Measurements from ENCODE around the gene RETREG2. TPM values are rescaled to one million over a fixed set of nuclear protein-coding genes. Genes with fewer than 3 reads are reported as not detected.

RETREG2 gene
- polyA plus RNA-seq, 2 of the 4 experiments (the other 2 are of a cell fraction), result 52.8 to 67.5 TPM

GRCh38 chr2:219186754-219187456, 8.8 kb downstream of the RETREG2 start:
- POLR2A ChIA-PET, result interaction anchor here (0.6 kb wide), 1 partner anchor 456 kb away, joined by 3 read pairs; no protein-coding TSS in a partner anchor
- TF ChIP-seq, protein P1, sequence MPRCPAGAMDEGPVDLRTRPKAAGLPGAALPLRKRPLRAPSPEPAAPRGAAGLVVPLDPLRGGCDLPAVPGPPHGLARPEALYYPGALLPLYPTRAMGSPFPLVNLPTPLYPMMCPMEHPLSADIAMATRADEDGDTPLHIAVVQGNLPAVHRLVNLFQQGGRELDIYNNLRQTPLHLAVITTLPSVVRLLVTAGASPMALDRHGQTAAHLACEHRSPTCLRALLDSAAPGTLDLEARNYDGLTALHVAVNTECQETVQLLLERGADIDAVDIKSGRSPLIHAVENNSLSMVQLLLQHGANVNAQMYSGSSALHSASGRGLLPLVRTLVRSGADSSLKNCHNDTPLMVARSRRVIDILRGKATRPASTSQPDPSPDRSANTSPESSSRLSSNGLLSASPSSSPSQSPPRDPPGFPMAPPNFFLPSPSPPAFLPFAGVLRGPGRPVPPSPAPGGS (IDR thresholded peaks at IDR 0.05), result no peak
- TF ChIP-seq CHD4 (IDR thresholded peaks at IDR 0.05; ENCODE audit: borderline replicate concordance), result no peak
- TF ChIP-seq TFCP2L1 (CRISPR knock-in tag; IDR thresholded peaks at IDR 0.05), result no peak
- TF ChIP-seq ZNF302 (CRISPR knock-in tag; IDR thresholded peaks at IDR 0.05), result no peak
- TF ChIP-seq MAFK (IDR thresholded peaks at IDR 0.05; ENCODE audit: partially characterized antibody), result no peak
- TF ChIP-seq E2F6 (IDR thresholded peaks at IDR 0.05; ENCODE audit: borderline replicate concordance, low read depth), result no peak
- no peak for TF ChIP-seq MAZ (IDR thresholded peaks at IDR 0.05; ENCODE audit: borderline replicate concordance, low read depth, low read length)
- TF ChIP-seq, protein P2, sequence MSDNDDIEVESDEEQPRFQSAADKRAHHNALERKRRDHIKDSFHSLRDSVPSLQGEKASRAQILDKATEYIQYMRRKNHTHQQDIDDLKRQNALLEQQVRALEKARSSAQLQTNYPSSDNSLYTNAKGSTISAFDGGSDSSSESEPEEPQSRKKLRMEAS (IDR thresholded peaks at IDR 0.05), result no peak
- no peak for TF ChIP-seq CBX2 (IDR thresholded peaks at IDR 0.05; ENCODE audit: borderline replicate concordance, low read depth)
- no peak for TF ChIP-seq SREBF2 (IDR thresholded peaks at IDR 0.05)
- TF ChIP-seq ZC3H11A (IDR thresholded peaks at IDR 0.05), result no peak
- no peaks in the 10 kb centered on the region for H3K4me1 ChIP-seq
- FAIRE-seq, result no peak
- CTCF ChIA-PET, result interaction anchor here (0.6 kb wide), 1 partner anchor 102 kb away, joined by 4 read pairs; no protein-coding TSS in a partner anchor
- no peak overlapping the region for H3K4me3 ChIP-seq
- no peak for DNase-seq (ENCODE audit: low read depth in 1 of 2, low spot score in 1 of 2)
- H3K4me2 ChIP-seq, result no peak overlapping the region
- H3K27ac ChIP-seq, result no peak overlapping the region
- WGBS (ENCODE audit: missing lambda C conversion rate), result 91% methylated on average over 7 of the region's 7 CpGs
- no peak for ATAC-seq
- no peaks in the 10 kb centered on the region for H3K9me3 ChIP-seq

DNA sequence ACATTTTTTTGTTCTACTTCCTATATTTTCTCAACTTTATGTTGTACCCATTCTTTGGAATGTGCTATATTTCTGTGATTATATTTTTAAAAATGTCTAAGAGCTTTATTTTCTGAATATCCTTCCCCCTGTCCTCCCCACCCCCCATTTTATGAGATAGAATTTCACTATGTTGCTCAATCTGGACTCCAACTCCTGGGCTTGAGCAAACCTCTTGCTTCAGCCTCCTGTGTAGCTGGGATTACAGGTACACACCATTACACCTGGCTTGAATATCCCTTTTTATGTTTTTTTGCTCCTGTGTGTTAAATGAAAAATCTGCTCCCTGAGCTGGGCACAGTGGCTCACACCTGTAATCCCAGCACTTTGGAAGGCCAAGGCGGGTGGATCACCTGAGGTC, 19.3 kb downstream of the RETREG2 start:
- CTCF ChIA-PET, result interaction anchor here (0.8 to 1.8 kb wide), 5 partner anchors 9 to 138 kb away, joined by 3 to 5 read pairs (median 4); partner anchors contain the start of gene ZFAND2B
- no peak for FAIRE-seq

More for the DNA sequence above, 19.3 kb downstream of the RETREG2 start:
- POLR2A ChIA-PET, result interaction anchor here (0.7 kb wide), 1 partner anchor 10 kb away, joined by 4 read pairs; no protein-coding TSS in a partner anchor
- Histone ChIP-seq H3K4me2 (no peak overlapping the region), H3K4me3 (no peak overlapping the region), H3K27ac (no peak overlapping the region), H3K4me1 (no peaks in the 10 kb centered on the region), H3K9me3 (no peaks in the 10 kb centered on the region)
- ATAC-seq, result no peak
- no peak for DNase-seq (ENCODE audit: low read depth in 1 of 2, low spot score in 1 of 2)
- WGBS (ENCODE audit: missing lambda C conversion rate), result 57% methylated on average over 1 of the region's 1 CpG
- no peak for TF ChIP-seq KDM1A (IDR thresholded peaks at IDR 0.05; ENCODE audit: low read depth)
- no peak for TF ChIP-seq JUN (IDR thresholded peaks at IDR 0.05)
- TF ChIP-seq MAZ (IDR thresholded peaks at IDR 0.05; ENCODE audit: borderline replicate concordance, low read depth, low read length), result no peak
- no peak for TF ChIP-seq HOXB5 (CRISPR knock-in tag; IDR thresholded peaks at IDR 0.05)
- no peak for TF ChIP-seq TFCP2L1 (CRISPR knock-in tag; IDR thresholded peaks at IDR 0.05)
- no peak for TF ChIP-seq EHF (CRISPR knock-in tag; IDR thresholded peaks at IDR 0.05)
- TF ChIP-seq EP300 (IDR thresholded peaks at IDR 0.05), result no peak
- TF ChIP-seq NR3C1 (IDR thresholded peaks at IDR 0.05), result no peak
- no peak for TF ChIP-seq EHMT2 (IDR thresholded peaks at IDR 0.05; ENCODE audit: low read depth)
- no peak for TF ChIP-seq ZFP36 (IDR thresholded peaks at IDR 0.05; ENCODE audit: borderline replicate concordance, partially characterized antibody)
- TF ChIP-seq HOXB13 (CRISPR knock-in tag; IDR thresholded peaks at IDR 0.05; ENCODE audit: low read depth), result no peak
- no peak for TF ChIP-seq NPAS2 (CRISPR knock-in tag; IDR thresholded peaks at IDR 0.05; ENCODE audit: borderline replicate concordance)
- no peak for TF ChIP-seq CEBPB (IDR thresholded peaks at IDR 0.05)
- TF ChIP-seq TP53 (CRISPR knock-in tag; IDR thresholded peaks at IDR 0.05), result no peak
- TF ChIP-seq CBX8 (IDR thresholded peaks at IDR 0.05), result no peak
- no peak for TF ChIP-seq BHLHE40 (IDR thresholded peaks at IDR 0.05; ENCODE audit: low read depth, low read length)
- TF ChIP-seq POLR2A (IDR thresholded peaks at IDR 0.05; ENCODE audit: low read length), result no peak
- no peak for TF ChIP-seq ELK1 (IDR thresholded peaks at IDR 0.05; ENCODE audit: low read depth, low read length)

All from A549 (cell line).